ENCODE results near the gene NBDY.
"Not testable (repeated sequence)": the region's sequence is repeated elsewhere in the genome, so short reads cannot be mapped to it uniquely, and the experiment has no call there.

The NBDY gene

GRCh38 chrX:56802921-56803849, 74.1 kb downstream of the NBDY start:
- DNase-seq = no peak

- no peak for DNase-seq
Measured at GRCh38 chrX:56803850-56804681, 75.0 kb downstream of the NBDY start.

GRCh38 chrX:56804867-56805266, 75.8 kb downstream of the NBDY start:
- no peak for DNase-seq

- DNase-seq = no peak
Measured at GRCh38 chrX:56805399-56805798, 76.4 kb downstream of the NBDY start.

- DNase-seq = not testable (repeated sequence)
Measured at GRCh38 chrX:56806176-56806575, 77.1 kb downstream of the NBDY start.

- DNase-seq = no peak
Measured at GRCh38 chrX:56811599-56811998, 82.6 kb downstream of the NBDY start.

GRCh38 chrX:56812515-56813105, 83.6 kb downstream of the NBDY start:
- no peak for DNase-seq

GRCh38 chrX:56813318-56813837, 84.3 kb downstream of the NBDY start:
- no peak for DNase-seq

- DNase-seq = no peak
Measured at GRCh38 chrX:56817179-56817578, 88.1 kb downstream of the NBDY start.

GRCh38 chrX:56826020-56826419, 97.0 kb downstream of the NBDY start:
- DNase-seq = no peak

GRCh38 chrX:56833626-56834025, 104.6 kb downstream of the NBDY start:
- DNase-seq = no peak

GRCh38 chrX:56853436-56853835, 124.4 kb downstream of the NBDY start:
- DNase-seq = no peak

GRCh38 chrX:56857042-56857441, 128.0 kb downstream of the NBDY start:
- no peak for DNase-seq

GRCh38 chrX:56860888-56861287, 131.8 kb downstream of the NBDY start:
- DNase-seq = no peak

Measured in NCI-H1694 treated with DMSO at 0.1 percent for 48 hours (cell line).